Mammary epithelial cell (primary cell): ENCODE results near the gene KCNG2.

Experiments
- CTCF ChIP-seq, 2 donors: IDR thresholded peaks in 1 of 2; conservative IDR thresholded peaks in 1 of 2; 2 replicates each; pipeline ENCODE4 v1.5.1; 2011 to 2012; ENCODE audit warnings: inconsistent platforms in 2 of 2, low read length in 2 of 2, mild to moderate bottlenecking in 2 of 2, control low read depth in 1 of 2, low read depth in 1 of 2; ENCODE audit not compliant: insufficient read depth in 1 of 2; ENCODE audit errors: extremely low read depth in 1 of 2
- EZH2 ChIP-seq: IDR thresholded peaks from 2 replicates; pipeline ENCODE4 v1.6.1; 2012; ENCODE audit warnings: low read length, inconsistent platforms, borderline replicate concordance

DNA sequence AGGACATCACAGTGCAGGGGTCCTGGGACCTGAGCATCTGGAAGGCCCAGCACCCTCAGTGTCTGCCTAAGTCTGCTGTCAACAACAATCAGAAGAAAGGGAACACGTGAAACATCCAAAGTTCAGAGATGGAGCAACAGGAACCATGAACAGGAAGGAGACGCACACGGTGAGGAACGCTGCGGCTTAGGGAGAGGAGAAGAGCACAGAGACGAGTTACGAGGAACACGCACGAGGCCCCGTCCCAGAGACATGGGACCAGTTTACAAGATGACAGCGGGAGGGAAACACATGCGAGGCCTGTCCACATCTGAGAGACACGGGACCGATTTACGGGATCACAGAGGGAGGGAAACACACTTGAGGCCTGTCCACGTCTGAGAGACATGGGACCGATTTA, 2.9 kb upstream of the KCNG2 start:
- TF ChIP-seq CTCF (conservative IDR thresholded peaks at IDR 0.05 in 1 of 2, IDR thresholded peaks at IDR 0.05 in 1 of 2; ENCODE audit: extremely low read depth in 1 of 2, insufficient read depth in 1 of 2, low read depth in 1 of 2, low read length in 2 of 2) (no peak), EZH2 (no peak)
